Measurements from ENCODE around the gene TNFRSF1A.

Gene TNFRSF1A

GRCh38 chr12:6284273-6284672, 57.6 kb downstream of the TNFRSF1A start:
- Histone ChIP-seq H3K4ac (ENCODE audit: low read length) (peak overlapping the region; percentile 69), H3K18ac (ENCODE audit: low read length) (peak overlapping the region; percentile 55), H2BK12ac (ENCODE audit: low read length) (no peak overlapping the region), H3K4me1 (ENCODE audit: control insufficient read depth in 2 of 2, insufficient read depth in 1 of 2, low read depth in 1 of 2, low read length in 2 of 2) (peaks cover 4 to 12% of the 10 kb centered on the region in 2 donors), H2AK5ac (ENCODE audit: low read depth, low read length) (peak overlapping the region; percentile 12), H4K8ac (ENCODE audit: low read depth, low read length) (no peak overlapping the region), H3K9me3 (replicated peaks in 1 of 2; ENCODE audit: control insufficient read depth in 2 of 2, insufficient read depth in 1 of 2, low read depth in 1 of 2, low read length in 2 of 2) (peaks cover 0 to 4% of the 10 kb centered on the region in 2 donors), H3K27ac (replicated peaks; ENCODE audit: low read length) (no peak overlapping the region), H2AFZ (ENCODE audit: low read length) (no peak overlapping the region), H3K79me1 (ENCODE audit: low read depth, low read length) (no peaks in the 10 kb centered on the region), H3K27me3 (ENCODE audit: control insufficient read depth in 3 of 3, insufficient read depth in 3 of 3, low read depth in 1 of 3, low read length in 3 of 3) (peaks cover 0 to 4% (median 0%) of the 10 kb centered on the region in 3 experiments), H3K9ac (ENCODE audit: low read depth, low read length, poor library complexity) (no peak overlapping the region), H3K23ac (ENCODE audit: low read depth, low read length, poor library complexity) (no peak overlapping the region), H2BK120ac (ENCODE audit: low read depth, low read length) (peak overlapping the region; percentile 10), H3K4me3 (ENCODE audit: low read length in 2 of 2) (peak overlapping the region in 1 of 2 donors; percentile 34), H4K91ac (ENCODE audit: low read depth, low read length, poor library complexity) (no peak overlapping the region), H3K14ac (ENCODE audit: low read length) (no peak overlapping the region), H3K4me2 (ENCODE audit: insufficient read depth, low read length, poor library complexity, severe bottlenecking) (no peak overlapping the region), H3K36me3 (replicated peaks in 1 of 2; ENCODE audit: control insufficient read depth in 2 of 2, insufficient read depth in 2 of 2, low read length in 2 of 2) (no peaks in the 10 kb centered on the region), H2BK15ac (ENCODE audit: low read length) (peak overlapping the region; percentile 40), H2BK5ac (ENCODE audit: low read length) (no peak overlapping the region)
- no CpG with 5 or more reads among the region's 12 CpGs for WGBS, 2 donors (ENCODE audit: extremely low coverage in 2 of 2, insufficient read length in 2 of 2, insufficient replicate concordance in 1 of 2)
- no peak for DNase-seq (ENCODE audit: low spot score)

DNA sequence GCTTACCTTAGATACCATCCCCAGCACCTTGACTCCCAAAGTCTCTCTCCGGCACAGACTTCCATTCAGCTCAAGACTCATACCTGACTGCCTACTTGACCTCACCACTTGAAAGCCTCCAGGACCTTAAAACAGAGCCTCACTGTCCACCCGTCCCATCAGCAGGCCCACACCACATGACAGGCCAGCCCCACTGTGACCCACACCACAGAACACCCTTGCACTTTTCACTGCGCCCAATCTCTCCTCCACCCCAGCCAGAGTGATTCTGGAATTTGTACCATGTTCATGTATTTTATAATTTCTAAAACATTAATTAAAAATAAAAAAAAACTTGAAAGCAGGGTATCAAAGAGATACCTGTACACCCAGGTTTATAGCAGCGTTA, 59.4 kb downstream of the TNFRSF1A start:
- Histone ChIP-seq H3K18ac (ENCODE audit: low read length) (peak overlapping the region; percentile 54), H3K4ac (ENCODE audit: low read length) (no peak overlapping the region), H2BK5ac (ENCODE audit: low read length) (no peak overlapping the region), H3K27ac (replicated peaks; ENCODE audit: low read length) (no peak overlapping the region), H3K14ac (ENCODE audit: low read length) (no peak overlapping the region), H2BK120ac (ENCODE audit: low read depth, low read length) (no peak overlapping the region), H4K8ac (ENCODE audit: low read depth, low read length) (no peak overlapping the region), H2BK12ac (ENCODE audit: low read length) (no peak overlapping the region), H3K4me1 (ENCODE audit: control insufficient read depth in 2 of 2, insufficient read depth in 1 of 2, low read depth in 1 of 2, low read length in 2 of 2) (peaks cover 7 to 16% of the 10 kb centered on the region in 2 donors), H2AK5ac (ENCODE audit: low read depth, low read length) (no peak overlapping the region), H4K91ac (ENCODE audit: low read depth, low read length, poor library complexity) (no peak overlapping the region), H3K27me3 (ENCODE audit: control insufficient read depth in 3 of 3, insufficient read depth in 3 of 3, low read depth in 1 of 3, low read length in 3 of 3) (peaks cover 0 to 10% (median 7%) of the 10 kb centered on the region in 3 experiments), H3K79me1 (ENCODE audit: low read depth, low read length) (no peaks in the 10 kb centered on the region), H3K23ac (ENCODE audit: low read depth, low read length, poor library complexity) (no peak overlapping the region), H3K9ac (ENCODE audit: low read depth, low read length, poor library complexity) (no peak overlapping the region), H3K9me3 (replicated peaks in 1 of 2; ENCODE audit: control insufficient read depth in 2 of 2, insufficient read depth in 1 of 2, low read depth in 1 of 2, low read length in 2 of 2) (peaks cover 0 to 4% of the 10 kb centered on the region in 2 donors), H3K36me3 (replicated peaks in 1 of 2; ENCODE audit: control insufficient read depth in 2 of 2, insufficient read depth in 2 of 2, low read length in 2 of 2) (no peaks in the 10 kb centered on the region), H3K4me3 (ENCODE audit: low read length in 2 of 2) (no peak overlapping the region), H2BK15ac (ENCODE audit: low read length) (no peak overlapping the region), H2AFZ (ENCODE audit: low read length) (no peak overlapping the region), H3K4me2 (ENCODE audit: insufficient read depth, low read length, poor library complexity, severe bottlenecking) (no peak overlapping the region)
- no peak for DNase-seq (ENCODE audit: low spot score)
- no CpG with 5 or more reads among the region's 4 CpGs for WGBS, 2 donors (ENCODE audit: extremely low coverage in 2 of 2, insufficient read length in 2 of 2, insufficient replicate concordance in 1 of 2)

- Histone ChIP-seq H2BK15ac (ENCODE audit: low read length) (no peak overlapping the region), H3K18ac (ENCODE audit: low read length) (no peak overlapping the region), H3K9ac (ENCODE audit: low read depth, low read length, poor library complexity) (no peak overlapping the region), H3K23ac (ENCODE audit: low read depth, low read length, poor library complexity) (no peak overlapping the region), H3K27ac (replicated peaks; ENCODE audit: low read length) (no peak overlapping the region), H3K4me2 (ENCODE audit: insufficient read depth, low read length, poor library complexity, severe bottlenecking) (no peak overlapping the region), H3K79me1 (ENCODE audit: low read depth, low read length) (no peaks in the 10 kb centered on the region), H3K4me3 (ENCODE audit: low read length in 2 of 2) (peak overlapping the region in 1 of 2 donors; percentile 19), H4K91ac (ENCODE audit: low read depth, low read length, poor library complexity) (no peak overlapping the region), H3K14ac (ENCODE audit: low read length) (no peak overlapping the region), H2AK5ac (ENCODE audit: low read depth, low read length) (no peak overlapping the region), H3K4me1 (ENCODE audit: control insufficient read depth in 2 of 2, insufficient read depth in 1 of 2, low read depth in 1 of 2, low read length in 2 of 2) (peaks cover 7 to 14% of the 10 kb centered on the region in 2 donors), H2BK120ac (ENCODE audit: low read depth, low read length) (no peak overlapping the region), H2BK12ac (ENCODE audit: low read length) (no peak overlapping the region), H2AFZ (ENCODE audit: low read length) (no peak overlapping the region), H2BK5ac (ENCODE audit: low read length) (no peak overlapping the region), H3K36me3 (replicated peaks in 1 of 2; ENCODE audit: control insufficient read depth in 2 of 2, insufficient read depth in 2 of 2, low read length in 2 of 2) (no peaks in the 10 kb centered on the region), H3K27me3 (ENCODE audit: control insufficient read depth in 3 of 3, insufficient read depth in 3 of 3, low read depth in 1 of 3, low read length in 3 of 3) (peaks cover 0 to 10% (median 9%) of the 10 kb centered on the region in 3 experiments), H3K4ac (ENCODE audit: low read length) (no peak overlapping the region), H3K9me3 (replicated peaks in 1 of 2; ENCODE audit: control insufficient read depth in 2 of 2, insufficient read depth in 1 of 2, low read depth in 1 of 2, low read length in 2 of 2) (peaks cover 0 to 2% of the 10 kb centered on the region in 2 donors), H4K8ac (ENCODE audit: low read depth, low read length) (no peak overlapping the region)
- DNase-seq (ENCODE audit: low spot score): no peak
- WGBS, 2 donors (ENCODE audit: extremely low coverage in 2 of 2, insufficient read length in 2 of 2, insufficient replicate concordance in 1 of 2): no CpG with 5 or more reads among the region's 13 CpGs
Measured at GRCh38 chr12:6281081-6281809, 60.6 kb downstream of the TNFRSF1A start.

DNA sequence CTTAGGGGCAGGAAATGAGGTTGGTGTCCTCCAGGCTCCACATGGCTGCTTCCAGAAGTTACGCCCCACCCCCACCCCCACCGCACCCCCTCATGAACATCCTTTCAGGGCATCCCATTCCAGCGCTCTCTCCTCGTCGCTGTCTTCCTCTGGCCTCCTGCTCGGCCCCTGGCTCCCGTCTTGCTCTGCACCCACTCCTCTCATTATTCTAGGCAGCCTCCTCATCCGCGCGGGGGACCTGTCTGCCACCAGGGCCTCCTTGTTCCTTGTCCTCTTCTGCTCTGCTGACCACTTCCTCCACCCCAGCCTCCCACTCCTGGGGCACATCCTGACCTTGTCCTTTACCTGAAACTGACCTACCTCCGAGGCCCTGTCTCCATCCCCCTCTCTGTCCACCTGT, 61.2 kb downstream of the TNFRSF1A start:
- H3K27me3 ChIP-seq (ENCODE audit: control insufficient read depth in 3 of 3, insufficient read depth in 3 of 3, low read depth in 1 of 3, low read length in 3 of 3): peaks cover 0 to 10% (median 9%) of the 10 kb centered on the region in 3 experiments
- H3K14ac ChIP-seq (ENCODE audit: low read length): no peak overlapping the region
- no peak overlapping the region for H3K4me3 ChIP-seq (ENCODE audit: low read length in 2 of 2)
- no peak overlapping the region for H3K27ac ChIP-seq (replicated peaks; ENCODE audit: low read length)
- H2BK120ac ChIP-seq (ENCODE audit: low read depth, low read length): no peak overlapping the region
- H2BK15ac ChIP-seq (ENCODE audit: low read length): no peak overlapping the region
- H3K9ac ChIP-seq (ENCODE audit: low read depth, low read length, poor library complexity): no peak overlapping the region
- H3K4ac ChIP-seq (ENCODE audit: low read length): no peak overlapping the region
- WGBS, 2 donors (ENCODE audit: extremely low coverage in 2 of 2, insufficient read length in 2 of 2, insufficient replicate concordance in 1 of 2): no CpG with 5 or more reads among the region's 11 CpGs
- H2AK5ac ChIP-seq (ENCODE audit: low read depth, low read length): no peak overlapping the region
- H3K23ac ChIP-seq (ENCODE audit: low read depth, low read length, poor library complexity): no peak overlapping the region
- H4K91ac ChIP-seq (ENCODE audit: low read depth, low read length, poor library complexity): no peak overlapping the region
- H3K79me1 ChIP-seq (ENCODE audit: low read depth, low read length): no peaks in the 10 kb centered on the region
- H3K9me3 ChIP-seq (replicated peaks in 1 of 2; ENCODE audit: control insufficient read depth in 2 of 2, insufficient read depth in 1 of 2, low read depth in 1 of 2, low read length in 2 of 2): peaks cover 0 to 2% of the 10 kb centered on the region in 2 donors
- no peak overlapping the region for H2BK12ac ChIP-seq (ENCODE audit: low read length)
- no peak for DNase-seq (ENCODE audit: low spot score)
- peaks cover 7 to 9% of the 10 kb centered on the region in 2 donors for H3K4me1 ChIP-seq (ENCODE audit: control insufficient read depth in 2 of 2, insufficient read depth in 1 of 2, low read depth in 1 of 2, low read length in 2 of 2)
- H3K36me3 ChIP-seq (replicated peaks in 1 of 2; ENCODE audit: control insufficient read depth in 2 of 2, insufficient read depth in 2 of 2, low read length in 2 of 2): no peaks in the 10 kb centered on the region
- no peak overlapping the region for H2AFZ ChIP-seq (ENCODE audit: low read length)
- no peak overlapping the region for H3K4me2 ChIP-seq (ENCODE audit: insufficient read depth, low read length, poor library complexity, severe bottlenecking)
- no peak overlapping the region for H3K18ac ChIP-seq (ENCODE audit: low read length)
- H4K8ac ChIP-seq (ENCODE audit: low read depth, low read length): no peak overlapping the region
- no peak overlapping the region for H2BK5ac ChIP-seq (ENCODE audit: low read length)
